Stimulated activated CD4-positive, alpha-beta T cell treated with anti-CD3 and anti-CD28 coated beads, Interleukin-12 subunit alpha, Interleukin-12 subunit beta, amount 100 ng/mL, for 4 hours (primary cell): ENCODE results near the gene C1orf216.
"Not testable (repeated sequence)": the region's sequence is repeated elsewhere in the genome, so short reads cannot be mapped to it uniquely, and the experiment has no call there.

ENCODE experiments used
- DNase-seq: peaks from one replicate; pipeline ENCODE4 v3.0.0-alpha.2; 2020

Gene C1orf216, protein sequence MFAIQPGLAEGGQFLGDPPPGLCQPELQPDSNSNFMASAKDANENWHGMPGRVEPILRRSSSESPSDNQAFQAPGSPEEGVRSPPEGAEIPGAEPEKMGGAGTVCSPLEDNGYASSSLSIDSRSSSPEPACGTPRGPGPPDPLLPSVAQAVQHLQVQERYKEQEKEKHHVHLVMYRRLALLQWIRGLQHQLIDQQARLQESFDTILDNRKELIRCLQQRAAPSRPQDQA

DNA sequence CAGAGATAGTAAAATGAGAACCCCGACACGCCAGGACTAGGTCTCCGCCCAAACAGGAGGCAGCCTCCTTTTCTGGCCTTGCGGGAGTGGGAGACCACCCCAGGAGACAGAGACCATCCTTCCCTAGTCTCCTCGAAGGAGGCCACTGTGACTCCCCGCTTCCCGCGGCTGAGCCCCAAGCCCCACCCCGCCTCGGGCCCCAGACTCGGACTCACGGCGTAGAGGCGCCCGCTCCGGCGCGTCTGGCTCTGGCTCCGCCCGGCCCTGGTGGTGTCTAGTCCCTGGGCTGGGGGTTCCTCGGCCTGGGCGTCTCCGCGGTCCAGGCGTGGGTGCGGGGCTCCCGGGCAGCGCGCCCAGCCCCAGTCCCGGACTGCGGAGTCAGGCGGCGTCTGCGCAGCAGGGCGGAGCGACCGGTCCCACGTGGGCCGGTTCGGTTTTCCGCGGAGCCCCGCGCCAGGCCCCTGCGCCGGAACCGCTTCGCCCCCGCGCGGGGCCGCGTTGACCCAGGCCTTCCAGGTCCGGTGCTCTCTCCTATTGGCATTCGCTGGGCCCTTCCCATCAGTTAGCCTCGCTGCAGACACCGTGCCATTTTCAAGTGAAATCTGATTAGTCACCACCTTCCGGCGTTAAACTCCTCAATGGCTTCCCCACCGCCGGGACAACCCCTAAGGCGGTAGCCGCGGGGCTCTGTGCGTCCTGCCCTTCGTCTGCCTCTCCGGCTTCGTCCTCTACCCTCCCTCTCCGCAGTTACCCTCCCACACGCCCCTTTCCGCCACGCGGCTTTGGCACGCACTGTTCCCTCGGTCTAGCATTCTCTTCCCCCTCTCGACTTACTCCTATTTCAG, at the start of gene C1orf216:
TSS of gene C1orf216 (minus strand) at position 393 of the 845 bp plus-strand sequence. CDS start 2,563 bp downstream, outside the sequence.
- peak; percentile 72 for DNase-seq

DNA sequence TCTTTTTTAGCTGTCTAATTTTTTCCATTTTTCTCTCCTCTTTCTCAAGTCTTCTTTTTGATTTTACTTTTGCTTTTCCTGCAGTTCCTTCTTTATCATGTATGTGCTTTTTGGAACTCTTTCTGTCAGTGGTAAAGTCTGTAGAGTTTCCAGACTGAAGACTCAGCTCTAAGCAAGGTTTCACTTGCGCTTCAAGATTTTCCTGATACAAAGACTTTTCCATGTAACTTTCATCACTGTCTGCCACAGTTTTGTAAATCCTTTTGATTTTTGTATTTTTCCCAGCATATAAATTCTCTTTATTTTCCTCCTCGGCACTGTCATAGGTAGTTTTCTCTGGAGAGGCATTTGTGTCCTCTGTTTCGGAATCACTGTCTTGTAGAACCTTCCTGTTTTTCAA, 45.6 kb upstream of the C1orf216 start:
- no peak for DNase-seq

DNA sequence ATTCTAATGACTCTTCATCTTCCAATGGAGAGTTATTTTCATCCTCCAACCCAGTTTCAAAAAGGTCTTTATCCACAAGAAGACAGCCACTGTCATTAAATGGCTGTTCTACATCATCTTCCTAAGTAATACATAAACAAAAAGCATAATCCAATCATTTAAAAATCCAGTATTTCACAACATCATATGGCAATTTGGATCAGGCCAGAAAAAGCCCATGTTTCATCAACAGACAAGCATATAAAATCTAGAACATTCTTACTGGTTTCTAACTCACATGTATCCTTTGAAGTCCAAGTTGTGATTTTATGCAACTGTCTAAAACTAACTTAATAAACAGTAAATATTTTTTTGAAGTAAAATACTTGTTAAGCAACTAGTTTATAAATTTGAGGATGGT, 44.5 kb upstream of the C1orf216 start:
- DNase-seq, result no peak

DNA sequence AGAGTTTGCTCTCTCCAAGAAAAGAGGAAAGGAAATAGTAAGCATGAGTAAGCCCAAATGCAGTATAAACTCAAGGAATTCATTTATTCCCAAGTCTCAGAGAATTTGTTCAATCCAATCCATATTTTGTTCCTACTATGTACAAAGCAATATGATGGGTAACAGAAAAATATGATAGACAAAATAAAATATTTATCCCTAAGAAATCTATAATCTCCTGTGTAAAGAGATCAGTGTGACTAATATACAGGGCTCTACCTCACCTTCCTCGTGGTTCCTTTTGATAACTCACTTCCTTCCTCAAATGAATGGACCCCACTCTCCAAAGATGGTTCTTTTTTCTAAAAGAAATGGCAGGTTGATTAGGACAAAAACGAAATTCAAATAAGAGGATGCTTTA, 43.5 kb upstream of the C1orf216 start:
- DNase-seq, result no peak

DNA sequence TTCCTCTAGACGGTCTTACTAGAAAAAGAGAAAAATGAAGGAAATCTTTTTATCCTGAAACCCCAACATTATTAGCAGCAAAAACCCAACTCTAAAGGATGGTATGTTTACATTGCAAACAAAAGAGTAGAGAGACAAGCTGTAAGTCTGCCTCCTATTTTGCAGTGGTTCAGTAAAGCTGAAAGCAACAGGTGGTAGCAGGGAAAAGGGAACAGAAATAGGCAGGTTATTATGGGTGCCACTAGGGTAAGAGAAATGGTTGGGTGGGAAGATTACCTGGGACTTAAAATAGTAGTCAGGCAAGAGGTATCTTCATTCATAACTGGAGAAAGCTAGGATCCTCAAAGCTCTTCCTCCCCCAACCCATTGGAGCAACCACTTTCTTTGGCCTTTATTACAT, 37.4 kb upstream of the C1orf216 start:
- DNase-seq, result no peak

DNA sequence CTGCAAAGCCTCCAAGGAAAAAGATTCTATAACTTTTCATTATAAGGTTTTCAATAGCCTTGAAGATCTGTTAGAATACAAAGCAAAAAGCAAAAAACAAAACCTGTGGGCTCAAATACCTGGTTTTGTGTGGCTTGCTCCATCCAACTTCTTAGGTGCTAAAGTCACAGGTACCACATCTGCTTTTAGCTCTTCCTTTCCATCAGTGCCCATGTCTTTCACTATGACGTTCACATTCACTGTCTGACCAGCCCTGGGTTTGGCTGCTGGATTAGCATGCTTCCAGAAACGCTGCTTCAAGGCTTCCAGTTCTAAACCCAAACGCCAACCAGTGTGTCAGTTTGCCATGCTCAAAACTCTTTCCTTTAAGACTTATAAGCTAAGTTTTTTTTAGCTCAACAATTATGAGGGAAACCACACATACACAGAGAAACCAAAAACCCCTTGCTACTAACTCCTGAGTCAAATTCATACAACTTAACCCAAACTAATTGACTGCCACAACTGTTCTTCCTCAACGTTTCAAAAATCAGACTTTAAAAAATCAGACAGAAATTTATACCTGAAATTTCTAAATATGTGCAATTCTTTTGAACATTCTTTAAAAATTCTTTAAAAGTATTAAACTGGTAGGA, 35.1 kb upstream of the C1orf216 start:
- no peak for DNase-seq

DNA sequence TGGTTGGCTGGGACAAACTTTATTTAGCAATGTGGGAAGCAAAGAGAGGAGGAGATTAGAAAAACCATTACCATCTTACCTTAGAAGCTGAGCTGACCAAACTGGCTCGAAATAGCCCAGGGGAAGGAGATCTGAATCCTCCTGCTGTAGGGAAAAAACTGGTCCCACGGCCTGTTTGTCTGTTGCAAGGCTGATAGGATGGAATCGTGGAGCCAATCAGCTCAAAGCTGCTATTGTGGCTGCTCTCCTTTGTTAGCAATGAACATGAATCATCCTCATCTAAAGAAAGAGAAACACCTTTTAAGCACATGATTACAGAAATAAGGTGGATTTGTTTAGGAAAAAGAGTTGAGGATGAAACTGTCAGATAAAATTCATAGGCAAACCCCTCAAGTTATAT, 29.6 kb upstream of the C1orf216 start:
- DNase-seq, result no peak

DNA sequence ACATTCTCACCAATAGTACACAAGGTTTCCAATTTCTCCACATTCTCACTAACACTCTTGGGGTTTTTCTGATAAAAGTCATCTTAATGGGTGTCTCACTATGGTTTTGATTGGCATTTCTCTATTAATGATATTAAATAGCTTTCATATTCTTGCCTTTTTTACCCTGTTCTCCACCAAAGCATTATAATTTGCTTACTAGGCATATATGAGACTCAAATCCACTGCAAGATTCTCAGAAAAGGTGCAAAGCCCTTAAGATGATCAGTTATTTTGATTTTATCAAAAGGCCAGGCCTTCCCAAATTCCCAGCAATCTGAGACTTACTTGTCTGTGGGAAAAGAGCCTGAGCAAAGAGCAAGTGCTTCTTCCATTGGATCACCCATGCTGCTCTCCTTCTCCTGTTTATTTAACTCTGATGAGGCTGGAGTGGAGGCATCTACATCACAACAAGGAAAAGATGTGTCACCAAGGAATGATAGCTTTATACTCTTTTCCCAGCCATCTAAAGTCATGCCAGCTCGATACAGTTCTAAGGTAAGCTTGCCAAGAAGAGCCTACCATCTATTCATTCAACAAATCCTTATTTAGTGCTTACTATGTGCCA, 26.5 kb upstream of the C1orf216 start:
- DNase-seq, result no peak

DNA sequence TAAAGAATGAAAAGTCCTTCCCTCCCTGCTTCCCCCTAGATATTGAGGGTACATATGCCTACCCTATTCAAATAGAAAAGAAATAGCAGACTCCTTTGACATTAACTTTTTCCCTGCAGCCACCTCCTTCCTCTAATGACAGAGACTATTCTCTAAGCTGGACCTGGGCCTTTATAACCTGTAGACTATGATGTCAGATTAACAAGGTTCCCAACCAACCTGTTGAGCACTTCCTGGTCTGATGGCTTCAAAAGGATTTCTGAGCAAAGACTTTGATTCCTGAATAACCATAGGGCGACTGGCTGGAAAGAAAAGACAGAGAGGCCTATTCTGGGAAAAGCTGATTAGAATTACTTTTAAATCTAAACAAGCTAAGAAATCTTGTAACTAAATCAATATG, 18.4 kb upstream of the C1orf216 start:
- DNase-seq, result no peak

DNA sequence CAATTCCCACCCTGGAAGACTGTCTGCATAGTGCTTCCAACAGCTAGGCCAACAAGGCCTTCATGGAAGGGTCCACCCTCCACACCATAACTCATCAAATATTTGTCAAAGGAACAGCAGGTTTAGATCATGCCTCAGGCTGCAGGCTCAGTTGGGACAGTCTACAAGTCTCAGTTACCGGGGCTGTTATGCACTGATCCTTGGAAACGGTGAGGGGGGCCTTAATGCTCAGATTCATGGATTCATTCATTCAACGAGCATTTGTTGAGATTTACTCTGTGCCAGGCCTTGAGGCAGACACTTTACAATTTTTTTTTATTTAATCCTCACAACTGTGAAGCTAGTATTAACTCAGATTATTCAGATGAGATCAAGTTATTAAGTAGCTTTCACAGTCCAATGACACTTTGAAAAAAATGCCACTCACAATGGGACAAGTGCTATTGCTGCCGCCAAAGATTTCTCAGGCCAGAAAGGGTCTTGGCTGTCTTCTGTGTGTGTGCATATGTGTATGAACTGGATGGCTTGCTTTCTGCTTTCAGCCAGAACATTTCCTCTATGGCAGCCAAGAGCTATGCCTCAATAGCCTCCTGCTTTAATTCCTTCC, 8.9 kb upstream of the C1orf216 start:
- no peak for DNase-seq

DNA sequence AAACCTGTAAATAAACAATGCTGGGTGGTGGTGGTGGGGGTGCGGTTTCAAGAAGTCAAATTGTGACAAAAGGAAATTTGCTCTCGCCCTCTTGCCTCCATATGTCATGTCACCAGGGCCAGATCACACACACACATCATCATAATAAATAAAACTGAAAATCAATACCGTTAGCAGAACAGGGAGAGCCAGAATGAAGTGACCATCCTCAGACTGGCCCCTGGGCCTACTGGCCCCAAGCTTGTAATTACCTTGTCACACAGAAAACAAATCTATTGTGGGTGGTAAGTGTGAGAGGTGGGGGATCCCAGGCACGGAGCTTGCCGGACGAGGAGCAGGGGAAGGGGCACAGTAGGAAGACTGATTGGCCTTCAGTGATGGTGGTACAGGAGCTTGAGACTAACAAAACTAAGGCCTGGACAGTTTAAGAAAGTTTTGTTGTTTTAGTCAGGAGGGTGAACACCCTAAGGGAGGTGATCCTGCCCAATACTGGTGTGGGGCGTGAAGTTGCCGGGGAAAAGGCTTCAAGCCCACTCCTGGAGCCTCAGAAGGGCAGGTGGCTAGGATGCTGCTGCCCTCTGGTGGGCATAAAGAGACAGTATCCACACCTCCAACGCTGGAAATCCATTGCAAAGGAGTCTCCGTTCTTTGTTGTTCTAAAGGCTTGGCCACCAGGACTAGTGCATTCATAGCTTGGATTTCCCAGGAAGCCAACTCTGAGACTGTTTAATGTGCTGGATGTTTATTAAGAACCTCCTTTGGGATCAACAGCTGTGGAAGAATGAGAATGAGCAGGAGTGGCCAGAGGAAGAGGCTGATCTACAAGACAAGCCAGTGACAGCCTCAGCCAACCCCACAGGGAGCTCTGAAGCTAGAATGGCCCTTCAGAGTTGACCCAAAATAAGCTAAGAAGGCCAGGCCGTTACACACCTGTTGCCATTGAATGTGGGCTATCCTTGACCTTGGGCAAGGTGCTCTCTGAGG, 8.1 kb upstream of the C1orf216 start:
- DNase-seq, result peak; percentile 43

DNA sequence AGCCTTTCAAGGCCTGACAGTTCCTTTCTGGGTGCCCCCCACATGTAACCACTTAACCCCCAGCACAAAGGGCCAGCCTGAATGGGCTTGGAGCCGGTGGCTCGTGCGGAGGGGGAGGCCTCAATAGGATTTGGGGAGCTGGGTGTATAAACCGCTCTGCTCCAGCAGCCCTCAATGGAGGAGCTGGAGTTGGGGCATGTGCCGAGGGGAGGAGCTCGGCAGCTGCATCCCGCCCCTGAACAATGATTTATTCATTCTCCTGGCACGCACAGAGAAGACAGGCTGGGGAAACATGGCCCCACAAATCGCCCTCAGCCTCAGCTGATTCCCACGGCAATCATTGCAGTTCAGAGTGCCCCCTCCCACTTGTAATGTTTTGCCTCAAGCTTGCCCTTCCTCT, 6.9 kb upstream of the C1orf216 start:
- DNase-seq, result no peak

DNA sequence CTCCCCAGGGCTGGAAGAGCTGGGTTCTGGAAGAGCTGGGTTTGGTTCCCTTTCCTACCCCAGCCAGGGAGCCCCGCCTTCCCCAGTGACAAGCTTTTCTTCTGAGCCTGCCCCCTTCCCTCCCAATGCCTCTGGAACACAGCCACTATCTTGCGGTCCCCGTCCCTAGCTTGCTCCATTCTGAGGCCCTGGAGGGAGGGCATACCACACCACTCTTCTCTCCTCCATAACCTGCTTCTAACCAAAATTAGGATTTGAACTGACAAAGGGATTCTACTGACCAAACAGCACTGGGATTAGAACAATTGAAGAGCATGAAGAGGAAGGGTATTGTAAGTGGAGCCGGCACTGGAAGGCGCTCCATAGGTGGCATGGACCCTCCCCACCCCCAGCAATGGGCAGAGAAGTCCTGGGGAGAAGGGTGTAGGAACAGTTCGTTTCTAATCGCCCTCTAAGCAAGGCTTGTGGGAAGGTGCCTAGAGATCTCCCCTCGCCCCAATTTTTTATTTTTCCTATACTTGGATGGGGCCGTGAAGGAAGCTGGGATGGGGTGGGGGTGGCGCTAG, 690 bp downstream of the C1orf216 start:
- no peak for DNase-seq

DNA sequence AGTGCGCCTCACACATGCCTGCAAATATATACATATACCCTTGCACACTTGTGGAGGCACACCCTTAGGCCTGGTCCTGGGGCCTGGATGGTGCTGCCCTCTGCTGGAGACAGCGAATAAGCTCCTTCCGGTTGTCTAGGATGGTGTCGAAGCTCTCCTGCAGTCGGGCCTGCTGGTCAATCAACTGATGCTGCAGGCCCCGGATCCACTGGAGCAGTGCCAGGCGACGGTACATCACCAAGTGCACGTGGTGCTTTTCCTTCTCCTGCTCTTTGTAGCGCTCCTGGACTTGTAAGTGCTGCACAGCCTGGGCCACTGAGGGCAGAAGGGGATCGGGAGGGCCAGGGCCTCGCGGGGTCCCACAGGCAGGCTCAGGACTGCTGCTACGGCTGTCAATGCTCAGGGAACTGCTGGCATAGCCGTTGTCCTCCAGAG, 3.1 kb downstream of the C1orf216 start:
- peak; percentile 75 for DNase-seq

DNA sequence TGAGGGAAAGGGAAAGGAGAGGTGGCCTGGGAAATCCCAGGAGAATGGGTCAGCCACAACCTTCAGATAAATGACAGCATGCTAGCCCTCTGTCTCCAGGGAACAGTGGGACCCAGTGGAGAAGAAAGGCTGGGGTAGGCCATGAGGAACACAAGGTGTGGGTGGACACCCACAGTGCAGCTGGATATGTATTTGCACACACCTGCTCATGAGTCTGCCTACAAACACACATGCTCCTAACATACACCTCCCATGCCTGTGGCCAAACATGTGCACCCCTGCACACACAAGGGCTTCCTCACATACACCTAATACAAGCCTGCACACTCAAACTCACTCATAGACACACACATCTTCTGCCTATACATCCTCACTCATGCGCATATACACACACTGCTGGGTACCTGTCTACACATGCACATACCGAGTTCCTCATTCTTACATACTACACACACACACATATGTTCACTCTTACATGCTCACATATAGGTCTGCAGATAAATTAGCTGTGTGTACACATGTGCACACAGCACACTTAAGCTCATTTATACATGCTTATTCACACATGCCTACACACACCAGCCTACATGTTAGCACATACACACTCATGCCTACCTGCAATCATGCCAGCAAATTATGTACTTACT, 3.6 kb downstream of the C1orf216 start:
- no peak for DNase-seq

DNA sequence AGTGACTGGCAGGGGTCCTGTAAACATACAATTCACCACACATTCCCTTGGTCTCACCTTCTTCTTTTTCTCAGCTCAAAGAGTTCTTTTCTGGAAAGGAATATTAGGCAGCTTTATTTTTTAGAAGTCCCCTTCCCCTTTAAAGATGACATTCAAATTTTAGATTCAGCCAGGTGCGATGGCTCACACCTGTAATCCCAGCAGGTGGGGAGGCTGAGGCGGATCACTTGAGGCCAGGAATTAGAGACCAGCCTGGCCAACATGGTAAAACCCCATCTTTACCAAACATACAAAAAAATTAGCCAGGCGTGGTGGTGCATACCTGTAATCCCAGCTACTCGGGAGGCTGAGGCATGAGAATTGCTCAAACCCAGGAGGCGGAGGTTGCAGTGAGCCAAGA, 7.6 kb downstream of the C1orf216 start:
- DNase-seq, result not testable (repeated sequence)

DNA sequence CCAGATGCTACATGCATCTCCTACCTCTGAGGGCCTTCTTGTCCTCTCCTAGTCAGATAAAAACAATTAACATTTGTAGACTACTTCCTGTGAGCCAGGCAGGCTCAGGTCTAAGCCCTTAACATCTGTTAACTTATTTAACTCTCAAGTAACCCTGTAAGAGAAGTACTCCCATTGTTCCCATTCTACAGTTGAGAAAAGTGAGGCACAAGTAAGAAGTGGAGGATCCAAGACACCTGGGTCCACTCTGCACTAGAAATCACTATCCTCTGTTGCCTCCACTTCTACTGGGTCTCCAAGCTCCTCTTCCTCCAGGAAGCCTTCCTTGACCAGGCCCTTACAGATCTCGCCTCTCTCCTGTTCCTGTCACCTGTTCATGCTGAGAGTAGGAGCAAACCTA, 9.7 kb downstream of the C1orf216 start:
- no peak for DNase-seq

DNA sequence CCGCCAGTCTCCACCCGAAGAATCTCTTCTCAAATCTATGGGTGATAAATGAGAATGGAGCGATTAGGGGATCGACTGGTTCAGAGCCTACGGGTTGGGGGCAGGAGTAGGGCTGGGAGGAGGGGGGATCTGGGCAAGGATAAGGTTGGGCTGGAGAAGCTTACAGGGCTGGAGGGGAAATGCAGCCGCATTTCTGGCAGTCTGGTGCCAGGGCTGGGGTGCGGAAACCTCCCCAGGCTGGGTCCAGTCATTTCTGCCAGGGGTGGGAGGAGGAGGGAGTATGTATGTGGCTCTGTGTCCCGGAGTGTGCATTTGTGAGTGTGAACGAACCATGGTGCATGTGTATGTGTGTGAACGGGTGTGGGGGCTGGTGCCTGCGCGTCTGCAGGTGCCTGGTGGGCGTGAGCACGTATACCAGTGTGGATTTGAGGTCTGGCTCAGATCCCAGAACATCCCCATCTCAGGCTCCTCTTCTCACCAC, 10.2 kb downstream of the C1orf216 start:
- DNase-seq, result no peak

DNA sequence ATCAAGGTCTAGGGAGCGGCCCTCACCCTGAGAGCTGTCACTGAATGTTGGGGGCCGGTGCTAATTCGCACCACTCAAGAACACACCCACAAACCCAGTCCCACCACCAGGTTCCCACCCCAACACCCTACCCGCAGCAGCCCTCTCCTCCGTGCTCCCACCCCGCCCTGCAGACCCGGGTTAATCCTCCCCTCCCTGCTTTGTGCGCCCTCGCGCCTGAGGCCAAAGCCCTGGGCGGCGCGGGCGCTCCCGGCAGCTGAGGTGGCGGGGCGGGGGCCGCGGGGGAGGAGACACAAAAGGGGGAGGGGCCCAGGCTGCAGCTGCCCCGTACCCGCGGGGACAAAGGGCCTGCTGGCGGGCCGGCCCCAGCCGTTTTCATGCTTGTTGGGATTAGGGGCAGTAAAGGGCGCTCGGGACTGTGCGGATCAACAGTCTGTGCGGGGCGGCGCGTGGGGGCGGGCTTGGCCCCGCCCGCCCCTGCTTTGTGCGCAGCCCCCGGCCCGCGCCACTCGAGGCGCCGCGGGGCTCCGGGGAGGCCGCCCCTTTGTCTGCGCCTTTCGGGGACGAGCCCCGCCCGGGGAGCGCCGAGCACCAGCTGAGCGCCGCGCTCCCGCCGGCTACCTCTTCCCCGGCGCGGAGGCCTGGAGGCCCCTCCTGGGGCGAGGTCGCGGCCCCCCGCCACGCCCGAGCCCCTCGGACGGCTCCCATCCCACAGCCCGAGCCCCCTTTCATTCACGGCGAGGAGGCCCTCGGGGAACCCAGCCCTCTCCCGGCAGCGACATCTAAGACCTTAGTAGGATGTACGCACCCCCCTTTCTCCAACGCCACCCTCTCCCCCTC, 10.9 kb downstream of the C1orf216 start:
- peak; percentile 22 for DNase-seq
